Fibroblast of lung (primary cell): ENCODE measurements around the gene MORN1.

ENCODE experiments used
- CTCF ChIP-seq, 2 donors: IDR thresholded peaks in 1 of 2; conservative IDR thresholded peaks in 1 of 2; 1 replicate in 1 of 2; 2 replicates in 1 of 2; pipeline ENCODE4 v1.5.1; 2011 to 2012; ENCODE audit warnings: low read length in 2 of 2, control low read depth in 1 of 2, inconsistent platforms in 1 of 2, low read depth in 1 of 2, mild to moderate bottlenecking in 1 of 2
- EZH2 ChIP-seq: IDR thresholded peaks from 2 replicates; pipeline ENCODE4 v1.5.1; 2012; ENCODE audit warnings: low read length, control low read depth, mild to moderate bottlenecking; ENCODE audit errors: missing control alignments

DNA sequence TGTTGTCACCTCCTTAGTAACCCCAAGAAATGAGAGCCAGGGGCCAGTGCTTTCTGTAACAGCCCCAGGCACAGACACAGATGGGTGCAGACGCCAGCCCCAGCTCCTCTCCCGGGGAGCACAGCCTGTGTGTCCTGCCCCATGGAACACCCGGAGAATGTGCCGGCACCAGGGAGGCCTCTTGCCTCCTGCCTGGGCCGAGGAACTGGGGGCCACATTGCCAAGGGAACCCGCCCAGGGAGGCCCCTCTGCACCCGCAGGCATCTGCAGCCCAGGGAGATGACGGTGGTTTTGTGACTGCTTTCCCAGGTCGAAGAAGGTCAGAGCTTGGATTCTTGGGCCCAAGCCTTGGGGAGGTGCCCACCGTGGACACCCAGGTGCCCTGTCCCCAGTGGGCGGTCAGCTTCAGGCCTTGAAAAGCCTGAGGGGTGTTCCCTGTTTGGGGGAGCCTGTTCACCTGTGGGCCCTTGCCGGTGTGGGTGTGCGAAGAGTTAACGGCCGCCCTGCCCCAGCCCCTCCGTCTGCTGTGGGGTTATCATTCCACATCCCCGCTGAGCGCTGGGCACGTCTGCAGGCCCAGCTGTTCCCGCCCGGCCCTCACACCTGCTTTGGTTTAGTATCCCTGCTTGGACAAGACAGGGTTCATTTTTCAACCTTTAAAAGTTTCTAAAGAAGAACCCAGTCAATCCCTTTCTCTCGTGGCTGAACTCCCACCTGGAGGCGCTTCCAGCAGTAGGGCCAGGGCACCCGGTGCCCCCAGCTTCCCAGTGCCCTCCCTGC is 62.5 kb downstream of the MORN1 start:
- no peak for TF ChIP-seq CTCF (conservative IDR thresholded peaks at IDR 0.05 in 1 of 2, IDR thresholded peaks at IDR 0.05 in 1 of 2; ENCODE audit: low read depth in 1 of 2, low read length in 2 of 2)
- no peak for TF ChIP-seq EZH2
